Fibroblast of lung (primary cell): Measurements from ENCODE around the gene RUNX1. TPM values are rescaled to one million over a fixed set of nuclear protein-coding genes. Genes with fewer than 3 reads are reported as not detected.

Source experiments
- DNase-seq, 2 donors: peaks; one replicate each; pipeline versions ENCODE4 v3.0.0 to v3.0.0-alpha.2; 2010; ENCODE audit warnings: low read depth in 2 of 2
- H2AFZ ChIP-seq: 2 replicates; pipeline ENCODE4 v1.5.1; 2012; ENCODE audit warnings: low read length, control low read depth, inconsistent platforms
- H3K27ac ChIP-seq: 2 replicates; pipeline ENCODE4 v1.5.1; 2011; ENCODE audit warnings: low read length, control low read depth; ENCODE audit not compliant: insufficient read depth
- H3K27me3 ChIP-seq: 2 replicates; pipeline ENCODE4 v1.5.1; 2011; ENCODE audit warnings: mild to moderate bottlenecking, low read length; ENCODE audit not compliant: control insufficient read depth, insufficient read depth
- H3K36me3 ChIP-seq: 2 replicates; pipeline ENCODE4 v1.5.1; 2011; ENCODE audit warnings: low read length; ENCODE audit not compliant: control insufficient read depth, insufficient read depth
- H3K4me1 ChIP-seq: 2 replicates; pipeline ENCODE4 v1.5.1; 2011; ENCODE audit warnings: low read length; ENCODE audit not compliant: control insufficient read depth, insufficient read depth; ENCODE audit errors: extremely low read depth
- H3K4me2 ChIP-seq: 2 replicates; pipeline ENCODE4 v1.5.1; 2011; ENCODE audit warnings: low read length, control low read depth; ENCODE audit not compliant: insufficient read depth; ENCODE audit errors: extremely low read depth
- H3K4me3 ChIP-seq, 4 experiments: fragments of 200-600 bp in 1 of 4; sonication (generic) in 1 of 4; replicated peaks in 1 of 4; 2 replicates each; pipeline ENCODE4 v1.5.1; 2011 to 2016; ENCODE audit warnings: low read length in 4 of 4, low read depth in 3 of 4, mild to moderate bottlenecking in 3 of 4, control low read depth in 2 of 4, inconsistent platforms in 1 of 4, mixed read lengths in 1 of 4; ENCODE audit not compliant: insufficient read depth in 1 of 4; ENCODE audit errors: control extremely low read depth in 1 of 4
- H3K79me2 ChIP-seq: 2 replicates; pipeline ENCODE4 v1.5.1; 2012; ENCODE audit warnings: mild to moderate bottlenecking, low read length, inconsistent platforms; ENCODE audit not compliant: control insufficient read depth, insufficient read depth
- H3K9ac ChIP-seq: 2 replicates; pipeline ENCODE4 v1.5.1; 2011; ENCODE audit warnings: mild to moderate bottlenecking, low read length, control low read depth; ENCODE audit not compliant: insufficient read depth
- H3K9me3 ChIP-seq: 2 replicates; pipeline ENCODE4 v1.5.1; 2012; ENCODE audit warnings: low read depth, low read length; ENCODE audit not compliant: control insufficient read depth, insufficient read depth
- H4K20me1 ChIP-seq: 2 replicates; pipeline ENCODE4 v1.5.1; 2011; ENCODE audit warnings: low read length; ENCODE audit not compliant: control insufficient read depth, insufficient read depth; ENCODE audit errors: extremely low read depth
- CTCF ChIP-seq, 2 donors: IDR thresholded peaks in 1 of 2; conservative IDR thresholded peaks in 1 of 2; 1 replicate in 1 of 2; 2 replicates in 1 of 2; pipeline ENCODE4 v1.5.1; 2011 to 2012; ENCODE audit warnings: low read length in 2 of 2, control low read depth in 1 of 2, inconsistent platforms in 1 of 2, low read depth in 1 of 2, mild to moderate bottlenecking in 1 of 2
- EZH2 ChIP-seq: IDR thresholded peaks from 2 replicates; pipeline ENCODE4 v1.5.1; 2012; ENCODE audit warnings: low read length, control low read depth, mild to moderate bottlenecking; ENCODE audit errors: missing control alignments
- polyA plus RNA-seq, 2 donors: library from polyadenylated mRNA; depleted of rRNA in 1 of 2; stranded (reverse) in 1 of 2; unstranded in 1 of 2; fragments of >200 nt; gene quantifications; 2 replicates each; pipeline ENCODE4 v1.2.1, GENCODE V29; 2011 to 2012; ENCODE audit warnings: missing spikeins in 1 of 2
- total RNA-seq: library from RNA; depleted of rRNA; stranded (reverse); fragments of >200 nt; gene quantifications from 2 replicates; pipeline ENCODE4 v1.2.1, GENCODE V29; 2014

RUNX1 gene
- total and polyA plus RNA-seq, 2 donors (not counting 1 experiment from before 2014, with no cell fraction given) = 23.1 to 41.6 TPM

- H3K4me2 ChIP-seq = no peak overlapping the region
- H3K4me1 ChIP-seq = no peaks in the 10 kb centered on the region
- no peaks in the 10 kb centered on the region for H3K9me3 ChIP-seq
- H3K27ac ChIP-seq = no peak overlapping the region
- H4K20me1 ChIP-seq = no peaks in the 10 kb centered on the region
- DNase-seq = peak in 1 of 2 donors; percentile 59
- H2AFZ ChIP-seq = no peak overlapping the region
- H3K79me2 ChIP-seq = no peaks in the 10 kb centered on the region
- H3K9ac ChIP-seq = no peak overlapping the region
- TF ChIP-seq CTCF (conservative IDR thresholded peaks at IDR 0.05 in 1 of 2, IDR thresholded peaks at IDR 0.05 in 1 of 2; ENCODE audit: low read depth in 1 of 2, low read length in 2 of 2) (no peak), EZH2 (no peak)
- no peak overlapping the region for H3K4me3 ChIP-seq
- H3K27me3 ChIP-seq = no peaks in the 10 kb centered on the region
- H3K36me3 ChIP-seq = no peaks in the 10 kb centered on the region
These were observed 98.1 kb downstream of the RUNX1 start for GRCh38 chr21:34950980-34951379.

DNA sequence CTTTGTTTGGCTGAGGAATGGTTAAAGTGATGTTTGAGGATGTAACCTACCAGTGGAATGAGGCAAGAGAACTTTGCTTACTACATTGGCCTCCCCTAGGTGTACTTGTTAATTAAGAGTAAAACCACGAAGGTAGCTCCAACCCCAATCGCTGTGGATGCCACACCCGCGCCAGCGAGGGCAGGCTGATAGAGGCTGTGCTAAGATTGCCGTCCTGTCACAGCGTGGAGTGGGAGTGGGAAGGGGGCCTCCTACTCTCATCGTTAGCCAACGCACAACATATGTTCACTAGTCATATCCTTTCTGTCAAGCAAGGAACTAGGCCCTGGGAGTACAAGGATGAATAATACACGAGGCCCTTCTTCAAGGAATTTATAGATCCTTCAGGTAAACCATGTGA lies 99.6 kb downstream of the RUNX1 start:
- H3K4me3 ChIP-seq = no peak overlapping the region
- no peak for DNase-seq
- H3K79me2 ChIP-seq = no peaks in the 10 kb centered on the region
- no peak overlapping the region for H2AFZ ChIP-seq
- no peak overlapping the region for H3K9ac ChIP-seq
- no peaks in the 10 kb centered on the region for H3K27me3 ChIP-seq
- no peaks in the 10 kb centered on the region for H3K36me3 ChIP-seq
- no peaks in the 10 kb centered on the region for H3K4me1 ChIP-seq
- no peaks in the 10 kb centered on the region for H3K9me3 ChIP-seq
- TF ChIP-seq CTCF (conservative IDR thresholded peaks at IDR 0.05 in 1 of 2, IDR thresholded peaks at IDR 0.05 in 1 of 2; ENCODE audit: low read depth in 1 of 2, low read length in 2 of 2) (no peak), EZH2 (no peak)
- H4K20me1 ChIP-seq = no peaks in the 10 kb centered on the region
- no peak overlapping the region for H3K27ac ChIP-seq
- H3K4me2 ChIP-seq = no peak overlapping the region

GRCh38 chr21:34949030-34949429 lies 100.1 kb downstream of the RUNX1 start:
- H3K9me3 ChIP-seq = no peaks in the 10 kb centered on the region
- no peaks in the 10 kb centered on the region for H3K79me2 ChIP-seq
- peak in 1 of 2 donors; percentile 58 for DNase-seq
- H3K36me3 ChIP-seq = no peaks in the 10 kb centered on the region
- H3K9ac ChIP-seq = no peak overlapping the region
- no peak overlapping the region for H3K4me2 ChIP-seq
- no peaks in the 10 kb centered on the region for H4K20me1 ChIP-seq
- no peak overlapping the region for H3K4me3 ChIP-seq
- H3K27ac ChIP-seq = no peak overlapping the region
- H3K4me1 ChIP-seq = no peaks in the 10 kb centered on the region
- TF ChIP-seq EZH2 (no peak), CTCF (conservative IDR thresholded peaks at IDR 0.05 in 1 of 2, IDR thresholded peaks at IDR 0.05 in 1 of 2; ENCODE audit: low read depth in 1 of 2, low read length in 2 of 2) (no peak)
- H2AFZ ChIP-seq = no peak overlapping the region
- H3K27me3 ChIP-seq = no peaks in the 10 kb centered on the region
